HepG2 (cell line): Measurements from ENCODE around the gene DDAH1. TPM values are rescaled to one million over a fixed set of nuclear protein-coding genes. Genes with fewer than 3 reads are reported as not detected.

ENCODE experiments used
- BRF2 ChIP-seq: sonication (generic); formaldehyde crosslinking; IDR thresholded peaks from 2 replicates; pipeline ENCODE4 v1.8.1; 2022; ENCODE audit warnings: mild to moderate bottlenecking, missing genetic modification reagents
- EED ChIP-seq: sonication (generic); formaldehyde crosslinking; IDR thresholded peaks from 2 replicates; pipeline ENCODE4 v1.5.0; 2020; ENCODE audit warnings: mild to moderate bottlenecking, missing genetic modification reagents
- SKIL ChIP-seq: sonication (generic); formaldehyde crosslinking; IDR thresholded peaks from 2 replicates; pipeline ENCODE4 v1.8.0; 2022; ENCODE audit warnings: missing genetic modification reagents, mild to moderate bottlenecking, moderate library complexity, borderline replicate concordance
- ZBTB7A ChIP-seq: sonication (generic); formaldehyde crosslinking; IDR thresholded peaks from 2 replicates; pipeline ENCODE4 v1.8.0; 2022; ENCODE audit warnings: mild to moderate bottlenecking, missing genetic modification reagents
- ZNF260 ChIP-seq: sonication (generic); formaldehyde crosslinking; IDR thresholded peaks from 2 replicates; pipeline ENCODE4 v1.4.0; 2020; ENCODE audit warnings: missing genetic modification reagents, low read depth, mild to moderate bottlenecking, borderline replicate concordance
- ZNF703 ChIP-seq: sonication (generic); formaldehyde crosslinking; IDR thresholded peaks from 2 replicates; pipeline ENCODE4 v1.5.1; 2020; ENCODE audit warnings: missing genetic modification reagents, mild to moderate bottlenecking, moderate library complexity, borderline replicate concordance
- polyA plus RNA-seq, 8 experiments: library from polyadenylated mRNA; depleted of rRNA in 3 of 8; stranded (reverse) in 7 of 8; unstranded in 1 of 8; fragments of >200 nt; fragmentation: Illumina TruSeq in 4 of 8; extraction: Trizol in 4 of 8; gene quantifications; 2 replicates each; pipeline versions ENCODE4 v1.2.1 to v1.2.3, GENCODE V29; 2011 to 2016; ENCODE audit warnings: low read depth in 4 of 8, missing spikeins in 1 of 8, mixed read lengths in 1 of 8; ENCODE audit not compliant: insufficient read depth in 1 of 8
- total RNA-seq, 5 experiments: library from RNA; depleted of rRNA; stranded (reverse); fragments of >200 nt; fragmentation: Illumina TruSeq; extraction: Trizol; gene quantifications; 2 replicates each; pipeline ENCODE4 v1.2.3, GENCODE V29; 2016; ENCODE audit warnings: low read depth in 1 of 5
- TF ChIP-seq, protein P1 (sequence below): sonication (generic); formaldehyde crosslinking; IDR thresholded peaks from 2 replicates; pipeline ENCODE4 v1.5.1; 2020; ENCODE audit warnings: mild to moderate bottlenecking, missing genetic modification reagents, borderline replicate concordance

The DDAH1 gene
- total and polyA plus RNA-seq, 2 of the 13 experiments (the other 11 are each of a cell fraction or from before 2014, with no cell fraction given): 39.7 to 64.4 TPM

DNA sequence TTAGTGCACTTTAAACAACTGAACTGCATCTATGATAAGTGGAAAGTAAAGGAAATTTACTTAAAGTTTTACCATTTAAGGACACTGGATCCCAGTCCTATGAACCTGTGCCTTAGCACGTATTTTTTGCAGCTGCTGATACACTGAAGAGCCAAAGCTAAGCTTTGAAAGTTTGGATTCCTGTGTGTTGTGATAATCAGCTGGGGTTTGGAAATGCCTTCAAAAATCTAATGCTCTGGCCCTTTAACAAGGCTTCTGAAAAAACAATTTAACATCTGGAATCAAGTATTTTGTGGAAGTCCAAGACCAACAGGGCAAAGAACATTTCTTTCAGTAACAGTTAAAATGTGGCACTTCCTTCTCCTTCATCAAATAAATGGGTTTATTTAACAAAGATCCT, 51.8 kb downstream of the DDAH1 start (continued):
- TF ChIP-seq, protein P1, sequence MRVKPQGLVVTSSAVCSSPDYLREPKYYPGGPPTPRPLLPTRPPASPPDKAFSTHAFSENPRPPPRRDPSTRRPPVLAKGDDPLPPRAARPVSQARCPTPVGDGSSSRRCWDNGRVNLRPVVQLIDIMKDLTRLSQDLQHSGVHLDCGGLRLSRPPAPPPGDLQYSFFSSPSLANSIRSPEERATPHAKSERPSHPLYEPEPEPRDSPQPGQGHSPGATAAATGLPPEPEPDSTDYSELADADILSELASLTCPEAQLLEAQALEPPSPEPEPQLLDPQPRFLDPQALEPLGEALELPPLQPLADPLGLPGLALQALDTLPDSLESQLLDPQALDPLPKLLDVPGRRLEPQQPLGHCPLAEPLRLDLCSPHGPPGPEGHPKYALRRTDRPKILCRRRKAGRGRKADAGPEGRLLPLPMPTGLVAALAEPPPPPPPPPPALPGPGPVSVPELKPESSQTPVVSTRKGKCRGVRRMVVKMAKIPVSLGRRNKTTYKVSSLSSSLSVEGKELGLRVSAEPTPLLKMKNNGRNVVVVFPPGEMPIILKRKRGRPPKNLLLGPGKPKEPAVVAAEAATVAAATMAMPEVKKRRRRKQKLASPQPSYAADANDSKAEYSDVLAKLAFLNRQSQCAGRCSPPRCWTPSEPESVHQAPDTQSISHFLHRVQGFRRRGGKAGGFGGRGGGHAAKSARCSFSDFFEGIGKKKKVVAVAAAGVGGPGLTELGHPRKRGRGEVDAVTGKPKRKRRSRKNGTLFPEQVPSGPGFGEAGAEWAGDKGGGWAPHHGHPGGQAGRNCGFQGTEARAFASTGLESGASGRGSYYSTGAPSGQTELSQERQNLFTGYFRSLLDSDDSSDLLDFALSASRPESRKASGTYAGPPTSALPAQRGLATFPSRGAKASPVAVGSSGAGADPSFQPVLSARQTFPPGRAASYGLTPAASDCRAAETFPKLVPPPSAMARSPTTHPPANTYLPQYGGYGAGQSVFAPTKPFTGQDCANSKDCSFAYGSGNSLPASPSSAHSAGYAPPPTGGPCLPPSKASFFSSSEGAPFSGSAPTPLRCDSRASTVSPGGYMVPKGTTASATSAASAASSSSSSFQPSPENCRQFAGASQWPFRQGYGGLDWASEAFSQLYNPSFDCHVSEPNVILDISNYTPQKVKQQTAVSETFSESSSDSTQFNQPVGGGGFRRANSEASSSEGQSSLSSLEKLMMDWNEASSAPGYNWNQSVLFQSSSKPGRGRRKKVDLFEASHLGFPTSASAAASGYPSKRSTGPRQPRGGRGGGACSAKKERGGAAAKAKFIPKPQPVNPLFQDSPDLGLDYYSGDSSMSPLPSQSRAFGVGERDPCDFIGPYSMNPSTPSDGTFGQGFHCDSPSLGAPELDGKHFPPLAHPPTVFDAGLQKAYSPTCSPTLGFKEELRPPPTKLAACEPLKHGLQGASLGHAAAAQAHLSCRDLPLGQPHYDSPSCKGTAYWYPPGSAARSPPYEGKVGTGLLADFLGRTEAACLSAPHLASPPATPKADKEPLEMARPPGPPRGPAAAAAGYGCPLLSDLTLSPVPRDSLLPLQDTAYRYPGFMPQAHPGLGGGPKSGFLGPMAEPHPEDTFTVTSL (CRISPR knock-in tag): no peak
- TF ChIP-seq ZNF260 (CRISPR knock-in tag): no peak
- no peak for TF ChIP-seq SKIL (CRISPR knock-in tag)
- TF ChIP-seq ZNF703 (CRISPR knock-in tag): no peak
- TF ChIP-seq BRF2: no peak
- no peak for TF ChIP-seq ZBTB7A (CRISPR knock-in tag)
- no peak for TF ChIP-seq EED (CRISPR knock-in tag)
